ENCODE results near the gene ZNF441. TPM values are rescaled to one million over a fixed set of nuclear protein-coding genes. Genes with fewer than 3 reads are reported as not detected.

Gene ZNF441
- total and polyA plus RNA-seq, 2 of the 4 experiments (the other 2 are of a cell fraction): 2.8 to 9.7 TPM

DNA sequence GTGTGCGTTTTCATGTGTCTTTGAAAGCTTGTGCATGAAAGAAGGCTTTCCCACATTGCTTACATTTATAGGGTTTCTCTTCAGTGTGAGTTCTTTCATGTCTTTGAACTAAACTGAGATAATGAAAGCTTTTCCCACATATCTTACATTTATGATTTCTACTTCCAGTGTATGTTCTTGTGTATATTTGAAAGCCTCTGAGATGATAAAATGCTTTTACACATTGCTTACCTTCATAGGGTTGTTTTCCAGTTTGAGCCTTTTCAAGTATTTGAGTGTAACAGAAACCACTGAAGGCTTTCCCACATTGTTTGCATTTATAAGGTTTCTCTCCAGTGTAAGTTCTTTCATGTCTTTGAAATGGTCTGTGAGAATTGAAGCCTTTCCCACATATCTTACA is 9.8 kb upstream of the ZNF441 start:
- Histone ChIP-seq H3K9ac (ENCODE audit: low read depth, low read length) (no peak overlapping the region), H3K4me3 (ENCODE audit: insufficient read depth, low read depth, low read length) (no peak overlapping the region), H2BK20ac (ENCODE audit: low read depth, low read length) (no peak overlapping the region), H4K91ac (ENCODE audit: insufficient read depth, low read depth, low read length) (no peak overlapping the region), H3K36me3 (ENCODE audit: control insufficient read depth, insufficient read depth, low read length) (no peaks in the 10 kb centered on the region), H2BK120ac (ENCODE audit: low read depth, low read length) (no peak overlapping the region), H3K79me1 (ENCODE audit: low read depth in 1 of 2, low read length in 2 of 2) (no peaks in the 10 kb centered on the region), H2AK9ac (replicated peaks; ENCODE audit: low read depth, low read length, poor library complexity) (no peak overlapping the region), H3K27ac (ENCODE audit: insufficient read depth, low read length) (no peak overlapping the region), H2BK15ac (ENCODE audit: low read depth, low read length) (no peak overlapping the region), H2AK5ac (ENCODE audit: low read depth, low read length) (no peak overlapping the region), H3K27me3 (ENCODE audit: control insufficient read depth, insufficient read depth, low read length) (no peaks in the 10 kb centered on the region), H2BK5ac (ENCODE audit: low read depth, low read length, poor library complexity, severe bottlenecking) (no peak overlapping the region), H4K20me1 (ENCODE audit: insufficient read depth, low read length) (no peaks in the 10 kb centered on the region), H3K4me1 (ENCODE audit: control insufficient read depth, insufficient read depth, low read length) (no peaks in the 10 kb centered on the region), H3K56ac (ENCODE audit: extremely low read depth, insufficient read depth, low read length) (no peak overlapping the region), H3K4me2 (ENCODE audit: low read depth, low read length) (no peak overlapping the region), H3K14ac (replicated peaks; ENCODE audit: low read depth, low read length) (no peak overlapping the region), H4K5ac (ENCODE audit: low read depth, low read length) (no peak overlapping the region), H3K4ac (ENCODE audit: low read depth, low read length) (no peak overlapping the region), H3K9me3 (ENCODE audit: control insufficient read depth, insufficient read depth, low read length) (peaks cover 9% of the 10 kb centered on the region; the same call in 1 of the 2 replicates), H3K18ac (ENCODE audit: low read depth, low read length) (no peak overlapping the region), H3K9me1 (ENCODE audit: insufficient read depth, low read length) (no peaks in the 10 kb centered on the region), H4K8ac (ENCODE audit: low read depth in 2 of 2, low read length in 2 of 2) (no peak overlapping the region), H2AFZ (replicated peaks; ENCODE audit: low read length, poor library complexity) (no peak overlapping the region), H3K23ac (ENCODE audit: low read depth, low read length) (no peak overlapping the region)
- ChIA-PET POLR2A (ENCODE audit: unreplicated experiment) (no interaction called here), CTCF (no interaction called here)
- DNase-seq: no peak
- no CpG with 5 or more reads among the region's 1 CpG for WGBS, 2 experiments (ENCODE audit: extremely low coverage in 2 of 2, insufficient read length in 1 of 2)
- dilution Hi-C loops (cut with HindIII; ENCODE audit: low sequenced_read_pairs, unreplicated experiment) (no loop called here), intact Hi-C loops (cut with micrococcal nuclease) (no loop called here), in situ Hi-C loops (cut with MboI; ENCODE audit: low sequenced_read_pairs) (no loop called here)
- BruUV-seq (replicated peaks): no TSS peak
- ATAC-seq (ENCODE audit: low read depth): no peak
- TF ChIP-seq FOS (IDR thresholded peaks at IDR 0.05; ENCODE audit: low read depth, low read length): no peak
- TF ChIP-seq MAFK (IDR thresholded peaks at IDR 0.05; ENCODE audit: low read depth, low read length): no peak
- TF ChIP-seq, protein P1, sequence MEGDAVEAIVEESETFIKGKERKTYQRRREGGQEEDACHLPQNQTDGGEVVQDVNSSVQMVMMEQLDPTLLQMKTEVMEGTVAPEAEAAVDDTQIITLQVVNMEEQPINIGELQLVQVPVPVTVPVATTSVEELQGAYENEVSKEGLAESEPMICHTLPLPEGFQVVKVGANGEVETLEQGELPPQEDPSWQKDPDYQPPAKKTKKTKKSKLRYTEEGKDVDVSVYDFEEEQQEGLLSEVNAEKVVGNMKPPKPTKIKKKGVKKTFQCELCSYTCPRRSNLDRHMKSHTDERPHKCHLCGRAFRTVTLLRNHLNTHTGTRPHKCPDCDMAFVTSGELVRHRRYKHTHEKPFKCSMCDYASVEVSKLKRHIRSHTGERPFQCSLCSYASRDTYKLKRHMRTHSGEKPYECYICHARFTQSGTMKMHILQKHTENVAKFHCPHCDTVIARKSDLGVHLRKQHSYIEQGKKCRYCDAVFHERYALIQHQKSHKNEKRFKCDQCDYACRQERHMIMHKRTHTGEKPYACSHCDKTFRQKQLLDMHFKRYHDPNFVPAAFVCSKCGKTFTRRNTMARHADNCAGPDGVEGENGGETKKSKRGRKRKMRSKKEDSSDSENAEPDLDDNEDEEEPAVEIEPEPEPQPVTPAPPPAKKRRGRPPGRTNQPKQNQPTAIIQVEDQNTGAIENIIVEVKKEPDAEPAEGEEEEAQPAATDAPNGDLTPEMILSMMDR (conservative IDR thresholded peaks at IDR 0.05; ENCODE audit: low read depth, low read length): no peak
- TF ChIP-seq, protein P2, sequence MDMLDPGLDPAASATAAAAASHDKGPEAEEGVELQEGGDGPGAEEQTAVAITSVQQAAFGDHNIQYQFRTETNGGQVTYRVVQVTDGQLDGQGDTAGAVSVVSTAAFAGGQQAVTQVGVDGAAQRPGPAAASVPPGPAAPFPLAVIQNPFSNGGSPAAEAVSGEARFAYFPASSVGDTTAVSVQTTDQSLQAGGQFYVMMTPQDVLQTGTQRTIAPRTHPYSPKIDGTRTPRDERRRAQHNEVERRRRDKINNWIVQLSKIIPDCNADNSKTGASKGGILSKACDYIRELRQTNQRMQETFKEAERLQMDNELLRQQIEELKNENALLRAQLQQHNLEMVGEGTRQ (IDR thresholded peaks at IDR 0.05; ENCODE audit: low read depth, low read length): no peak
- TF ChIP-seq POLR2A (IDR thresholded peaks at IDR 0.05; ENCODE audit: low read depth, low read length): no peak
- TF ChIP-seq BHLHE40 (IDR thresholded peaks at IDR 0.05; ENCODE audit: low read depth, low read length): no peak
- no peak for TF ChIP-seq RFX5 (IDR thresholded peaks at IDR 0.05; ENCODE audit: low read depth, low read length)
- TF ChIP-seq CEBPB (IDR thresholded peaks at IDR 0.05; ENCODE audit: low read depth, low read length): no peak
- TF ChIP-seq, protein P3, sequence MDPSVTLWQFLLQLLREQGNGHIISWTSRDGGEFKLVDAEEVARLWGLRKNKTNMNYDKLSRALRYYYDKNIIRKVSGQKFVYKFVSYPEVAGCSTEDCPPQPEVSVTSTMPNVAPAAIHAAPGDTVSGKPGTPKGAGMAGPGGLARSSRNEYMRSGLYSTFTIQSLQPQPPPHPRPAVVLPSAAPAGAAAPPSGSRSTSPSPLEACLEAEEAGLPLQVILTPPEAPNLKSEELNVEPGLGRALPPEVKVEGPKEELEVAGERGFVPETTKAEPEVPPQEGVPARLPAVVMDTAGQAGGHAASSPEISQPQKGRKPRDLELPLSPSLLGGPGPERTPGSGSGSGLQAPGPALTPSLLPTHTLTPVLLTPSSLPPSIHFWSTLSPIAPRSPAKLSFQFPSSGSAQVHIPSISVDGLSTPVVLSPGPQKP (IDR thresholded peaks at IDR 0.05; ENCODE audit: borderline replicate concordance, low read depth, low read length): no peak
- TF ChIP-seq CHD1 (IDR thresholded peaks at IDR 0.05; ENCODE audit: low read depth, low read length): no peak
- no peak for TF ChIP-seq RAD21 (IDR thresholded peaks at IDR 0.05; ENCODE audit: low read length)
